Astrocyte of the cerebellum (primary cell): ENCODE measurements around the gene OLFML2A.

ENCODE experiments used
- DNase-seq: peaks from one replicate; pipeline ENCODE4 v3.0.0-alpha.2; 2011; ENCODE audit warnings: low read depth
- H3K4me3 ChIP-seq: 2 replicates; pipeline ENCODE4 v1.5.1; 2011; ENCODE audit warnings: mild to moderate bottlenecking, low read depth, low read length, moderate library complexity
- in situ Hi-C: cut with HindIII; loops from 2 replicates; pipeline ENCODE4 v1.10.0; 2017; ENCODE audit warnings: low sequenced_read_pairs
- TF ChIP-seq, protein P1 (sequence below): IDR thresholded peaks from 2 replicates; pipeline ENCODE4 v1.5.1; 2012; ENCODE audit warnings: low read length, low read depth, moderate library complexity, mild to moderate bottlenecking; ENCODE audit errors: missing control alignments

The OLFML2A gene

DNA sequence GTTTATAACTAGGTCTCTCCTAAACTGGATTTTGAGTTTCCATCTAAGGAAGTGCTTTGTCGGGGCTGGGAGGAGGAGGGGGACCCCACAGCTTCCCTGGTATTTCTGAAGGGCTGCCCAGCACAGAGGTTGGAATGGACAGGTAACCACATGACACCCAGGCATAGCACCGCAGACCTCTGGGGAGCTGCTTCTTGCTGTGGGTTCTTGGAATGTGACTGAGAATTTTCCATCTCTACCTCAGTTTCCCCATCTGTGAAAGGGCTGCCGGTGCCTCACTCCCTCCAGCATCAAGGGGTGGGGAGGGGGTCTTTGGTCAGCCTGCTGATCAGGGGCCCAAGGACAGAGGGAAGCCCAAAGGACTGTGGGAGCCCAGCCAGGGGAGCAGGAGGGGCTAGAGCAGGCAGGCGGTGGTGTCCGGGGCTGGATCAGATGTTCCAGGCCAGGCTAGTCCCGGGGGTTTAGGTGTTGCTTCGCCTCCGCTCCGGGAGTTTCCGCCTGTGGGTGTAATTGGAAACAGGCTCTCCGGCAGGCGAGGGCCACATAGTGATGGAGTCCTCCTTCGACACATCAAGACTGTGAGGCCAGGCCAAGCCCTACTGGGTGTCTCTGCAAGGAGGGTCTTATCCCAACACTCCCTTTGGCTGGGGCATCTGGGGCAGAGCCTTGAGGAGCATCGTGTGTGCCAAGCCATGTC lies 3.3 kb downstream of the OLFML2A start:
- H3K4me3 ChIP-seq: no peak overlapping the region
- no peak for DNase-seq
- in situ Hi-C loops: no loop called here
- TF ChIP-seq, protein P1, sequence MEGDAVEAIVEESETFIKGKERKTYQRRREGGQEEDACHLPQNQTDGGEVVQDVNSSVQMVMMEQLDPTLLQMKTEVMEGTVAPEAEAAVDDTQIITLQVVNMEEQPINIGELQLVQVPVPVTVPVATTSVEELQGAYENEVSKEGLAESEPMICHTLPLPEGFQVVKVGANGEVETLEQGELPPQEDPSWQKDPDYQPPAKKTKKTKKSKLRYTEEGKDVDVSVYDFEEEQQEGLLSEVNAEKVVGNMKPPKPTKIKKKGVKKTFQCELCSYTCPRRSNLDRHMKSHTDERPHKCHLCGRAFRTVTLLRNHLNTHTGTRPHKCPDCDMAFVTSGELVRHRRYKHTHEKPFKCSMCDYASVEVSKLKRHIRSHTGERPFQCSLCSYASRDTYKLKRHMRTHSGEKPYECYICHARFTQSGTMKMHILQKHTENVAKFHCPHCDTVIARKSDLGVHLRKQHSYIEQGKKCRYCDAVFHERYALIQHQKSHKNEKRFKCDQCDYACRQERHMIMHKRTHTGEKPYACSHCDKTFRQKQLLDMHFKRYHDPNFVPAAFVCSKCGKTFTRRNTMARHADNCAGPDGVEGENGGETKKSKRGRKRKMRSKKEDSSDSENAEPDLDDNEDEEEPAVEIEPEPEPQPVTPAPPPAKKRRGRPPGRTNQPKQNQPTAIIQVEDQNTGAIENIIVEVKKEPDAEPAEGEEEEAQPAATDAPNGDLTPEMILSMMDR: no peak

DNA sequence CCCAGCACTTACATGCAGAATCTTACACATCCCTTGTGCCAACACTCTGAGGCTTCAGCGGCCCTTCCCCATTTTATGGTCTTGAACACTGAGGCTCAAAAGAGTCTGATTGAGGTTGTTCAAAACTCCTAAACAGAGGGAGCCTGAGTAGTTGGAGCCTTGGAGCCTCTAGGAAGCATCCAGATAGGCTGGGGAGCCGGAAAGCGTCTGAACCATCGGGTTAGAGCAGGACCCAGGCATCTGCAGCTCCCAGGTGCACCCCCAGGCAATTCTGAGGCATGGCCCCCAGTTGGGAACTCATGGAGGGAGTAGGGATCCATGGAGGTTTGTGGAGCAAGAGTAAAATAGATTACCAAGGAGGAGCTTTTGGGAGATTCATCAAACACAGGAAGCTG lies 3.8 kb downstream of the OLFML2A start:
- in situ Hi-C loops: no loop called here
- H3K4me3 ChIP-seq: no peak overlapping the region
- TF ChIP-seq, protein P1: no peak
- DNase-seq: no peak

DNA sequence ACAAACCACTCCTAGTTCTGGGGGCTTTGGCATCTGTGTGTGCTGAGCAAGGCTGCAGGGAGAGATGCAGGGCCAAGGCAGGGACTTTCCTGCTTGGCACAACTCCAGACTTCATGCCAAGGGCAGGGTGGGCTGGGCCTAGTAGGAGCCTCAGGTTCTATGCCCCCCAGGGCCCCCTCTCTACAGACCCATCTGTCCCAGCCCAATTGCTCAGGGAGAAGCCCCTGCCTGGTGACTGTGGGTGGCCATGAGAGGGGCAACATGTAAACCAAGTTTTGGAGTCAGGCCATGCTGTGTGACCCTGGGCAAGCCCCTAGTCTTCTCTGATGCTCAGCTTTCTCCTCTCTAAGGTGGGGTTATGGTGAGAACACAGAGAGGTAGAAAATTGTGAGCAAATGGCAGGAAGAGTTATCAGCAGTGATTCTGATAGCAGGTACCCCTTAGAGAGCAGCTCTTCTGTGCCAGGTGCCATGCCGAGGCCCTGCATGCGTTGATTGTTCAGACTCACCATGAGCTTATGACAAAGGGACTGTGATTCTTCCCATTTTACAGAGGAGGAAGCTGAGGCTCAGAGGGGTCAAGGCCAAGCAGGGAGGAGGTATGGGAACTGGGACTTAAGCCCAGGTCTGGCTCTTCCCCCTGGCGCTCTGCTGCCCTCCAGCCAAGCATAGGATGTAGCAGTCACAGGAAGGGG lies 5.2 kb downstream of the OLFML2A start:
- no peak for DNase-seq
- TF ChIP-seq, protein P1: no peak
- no peak overlapping the region for H3K4me3 ChIP-seq
- in situ Hi-C loops: no loop called here

DNA sequence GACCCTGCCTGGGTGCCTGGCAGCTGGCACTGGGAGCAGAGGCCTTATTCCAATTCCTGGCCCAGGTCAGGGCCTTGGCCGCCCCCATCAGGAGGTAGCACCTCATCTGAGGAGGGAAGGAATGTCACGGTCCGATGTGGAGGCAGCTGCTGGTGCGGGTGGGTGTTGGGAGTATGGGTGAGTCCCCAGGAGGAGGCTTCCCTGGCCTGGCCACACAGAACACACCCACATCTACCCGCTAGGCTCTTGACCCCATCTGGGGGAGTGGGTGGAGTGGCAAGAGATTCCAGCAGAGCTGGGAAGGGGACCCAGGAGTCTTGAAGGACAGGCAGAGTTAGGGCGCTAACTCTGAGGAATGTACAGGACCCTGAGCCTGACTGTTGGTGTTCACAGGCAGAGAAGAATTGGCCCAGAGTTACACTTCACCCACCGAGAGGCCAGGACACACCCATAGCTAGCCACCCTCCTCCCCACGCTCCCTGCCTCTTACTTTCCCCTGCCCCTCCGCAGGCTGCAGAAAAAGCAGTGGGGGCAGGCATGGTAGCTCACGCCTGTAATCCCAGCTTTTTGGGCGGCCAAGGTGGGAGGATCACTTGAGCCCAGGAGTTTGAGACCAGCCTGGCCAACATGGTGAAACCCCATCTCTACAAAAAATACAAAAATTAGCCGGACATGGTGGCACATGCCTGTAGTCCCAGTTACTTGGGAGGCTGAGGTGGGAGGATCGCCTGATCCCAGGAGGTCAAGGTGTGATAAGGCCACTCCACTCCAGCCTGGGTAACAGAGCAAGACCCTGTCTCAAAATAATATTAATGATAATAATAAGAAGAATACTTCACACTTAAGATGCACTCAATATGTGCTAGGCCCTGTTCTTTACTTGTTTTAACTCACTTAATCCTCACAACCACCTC lies 6.0 kb downstream of the OLFML2A start:
- no peak overlapping the region for H3K4me3 ChIP-seq
- TF ChIP-seq, protein P1: no peak
- DNase-seq: no peak
- in situ Hi-C loops: no loop called here

DNA sequence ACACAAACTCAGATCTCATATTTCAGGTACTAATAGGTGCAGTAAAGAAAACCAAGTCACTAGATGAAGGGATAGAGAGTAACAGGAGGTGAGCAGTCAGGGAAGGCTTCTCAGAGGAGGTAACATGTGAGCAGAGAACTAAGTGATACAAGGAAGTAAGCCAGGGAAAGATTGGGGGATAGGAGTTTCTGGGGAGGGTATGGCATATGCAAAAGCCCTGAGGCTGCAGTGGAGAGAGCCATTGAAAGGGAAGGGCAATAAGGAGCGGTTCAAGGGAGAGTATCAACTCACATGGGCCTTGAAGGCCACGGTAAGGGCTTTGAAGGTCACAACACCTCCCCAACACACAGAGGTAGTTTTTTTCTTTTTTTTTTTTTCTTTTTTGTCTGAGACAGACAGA lies 6.9 kb downstream of the OLFML2A start:
- in situ Hi-C loops: no loop called here
- DNase-seq: no peak
- TF ChIP-seq, protein P1: no peak
- H3K4me3 ChIP-seq: no peak overlapping the region

DNA sequence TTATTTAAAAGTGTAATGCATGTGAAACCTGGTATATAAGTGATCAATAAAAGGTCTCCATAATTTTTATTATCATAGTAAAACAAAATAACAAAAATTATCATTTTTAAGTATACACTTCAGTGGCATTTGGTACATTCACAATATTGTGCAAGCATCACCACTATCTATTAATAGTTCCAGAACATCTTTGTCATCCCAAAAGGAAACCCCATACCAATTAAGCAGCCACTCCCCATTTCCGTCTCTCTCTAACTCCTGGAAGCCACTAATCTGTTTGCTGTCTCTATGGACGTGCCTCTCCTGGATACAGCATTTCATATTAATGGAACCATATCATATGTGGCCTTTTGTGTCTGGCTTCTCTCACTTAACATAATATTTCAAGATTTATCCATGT lies 7.6 kb downstream of the OLFML2A start:
- TF ChIP-seq, protein P1: no peak
- in situ Hi-C loops: no loop called here
- DNase-seq: no peak
- no peak overlapping the region for H3K4me3 ChIP-seq
